Measurements from ENCODE around the gene ALAS1.
A peak's percentile ranks its signal among the peaks of the same experiment; 100 is the strongest.

ALAS1 gene

GRCh38 chr3:52234516-52235447, 36.8 kb downstream of the ALAS1 start:
- DNase-seq (ENCODE audit: low read depth): no peak

GRCh38 chr3:52236424-52236886, 38.5 kb downstream of the ALAS1 start:
- no peak for DNase-seq (ENCODE audit: low read depth)

GRCh38 chr3:52237006-52237656, 39.2 kb downstream of the ALAS1 start:
- DNase-seq (ENCODE audit: low read depth): no peak

GRCh38 chr3:52237657-52238172, 39.8 kb downstream of the ALAS1 start:
- DNase-seq (ENCODE audit: low read depth): peak; percentile 54

GRCh38 chr3:52238193-52238760, 40.3 kb downstream of the ALAS1 start:
- no peak for DNase-seq (ENCODE audit: low read depth)

GRCh38 chr3:52238761-52239701, 41.1 kb downstream of the ALAS1 start, which contains the start of gene TWF2:
TSS of gene TWF2 (minus strand) at chr3:52239158. CDS start at chr3:52239016, 142 bp downstream.
- no peak for DNase-seq (ENCODE audit: low read depth)

- peak; percentile 94 for DNase-seq (ENCODE audit: low read depth)
Measured at GRCh38 chr3:52240059-52240885, 42.3 kb downstream of the ALAS1 start.

- no peak for DNase-seq (ENCODE audit: low read depth)
Measured at GRCh38 chr3:52240886-52241370, 43.0 kb downstream of the ALAS1 start.

- DNase-seq (ENCODE audit: low read depth): no peak
Measured at GRCh38 chr3:52242039-52242438, 44.1 kb downstream of the ALAS1 start.

GRCh38 chr3:52243791-52244628, 46.0 kb downstream of the ALAS1 start:
- DNase-seq (ENCODE audit: low read depth): no peak

- DNase-seq (ENCODE audit: low read depth): no peak
Measured at GRCh38 chr3:52245322-52246263, 47.6 kb downstream of the ALAS1 start, which contains the start of gene PPM1M. TSS of gene PPM1M (plus strand) at chr3:52245759. CDS start at chr3:52245825, 66 bp downstream.

- no peak for DNase-seq (ENCODE audit: low read depth)
Measured at GRCh38 chr3:52246264-52246620, 48.3 kb downstream of the ALAS1 start.

- no peak for DNase-seq (ENCODE audit: low read depth)
Measured at GRCh38 chr3:52246728-52247408, 48.9 kb downstream of the ALAS1 start.

- no peak for DNase-seq (ENCODE audit: low read depth)
Measured at GRCh38 chr3:52247409-52248164, 49.6 kb downstream of the ALAS1 start.

GRCh38 chr3:52248165-52248541, 50.2 kb downstream of the ALAS1 start:
- no peak for DNase-seq (ENCODE audit: low read depth)

- DNase-seq (ENCODE audit: low read depth): no peak
Measured at GRCh38 chr3:52248816-52249547, 51.0 kb downstream of the ALAS1 start.
